NT2/D1 (cell line): ENCODE data around the gene GAS7.

Experiments
- SUZ12 ChIP-seq: IDR thresholded peaks from 2 replicates; pipeline ENCODE4 v1.6.1; 2011; ENCODE audit not compliant: insufficient read length, insufficient read depth; ENCODE audit errors: extremely low read depth
- YY1 ChIP-seq: IDR thresholded peaks from 2 replicates; pipeline ENCODE4 v1.6.1; 2011; ENCODE audit not compliant: insufficient read length, insufficient read depth

DNA sequence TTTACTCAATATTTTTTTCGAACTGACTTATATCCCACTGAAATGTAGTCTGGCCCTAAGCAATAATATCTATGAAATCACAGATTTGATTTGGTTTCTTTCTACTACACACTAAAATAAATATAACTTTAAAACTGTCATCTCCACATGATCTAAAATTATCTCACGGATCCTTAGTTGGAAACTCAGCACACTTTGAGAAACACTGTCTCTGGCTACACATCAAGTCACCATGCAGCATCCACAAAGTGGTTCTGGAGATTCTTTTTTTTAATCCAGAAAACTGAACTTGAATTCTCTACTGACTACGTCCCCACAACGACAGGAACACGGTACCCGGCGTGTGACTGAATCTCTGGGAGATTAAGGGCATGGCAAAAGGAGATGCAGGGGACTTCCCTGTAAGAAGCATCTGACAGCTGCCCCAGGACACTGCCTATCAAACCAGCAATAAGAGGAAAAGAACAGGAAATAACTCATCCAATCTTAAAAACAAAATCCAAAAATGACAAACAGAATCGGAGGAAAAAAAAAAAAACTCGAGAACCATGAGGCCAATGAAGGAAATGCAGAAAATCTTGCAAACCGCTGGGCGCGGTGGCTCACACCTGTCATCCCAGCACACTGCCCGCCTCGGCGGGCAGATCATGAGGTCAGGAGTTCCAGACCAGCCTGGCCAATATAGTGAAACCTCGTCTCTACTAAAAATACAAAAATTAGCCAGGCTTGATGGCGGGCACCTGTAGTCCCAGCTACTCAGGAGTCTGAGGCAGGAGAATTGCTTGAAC, 152.3 kb downstream of the GAS7 start:
- no peak for TF ChIP-seq YY1
- TF ChIP-seq SUZ12: no peak
